Endothelial cell of umbilical vein (primary cell): Measurements from ENCODE around the gene SPSB1. TPM values are rescaled to one million over a fixed set of nuclear protein-coding genes. Genes with fewer than 3 reads are reported as not detected.

Experiments used
- BruUV-seq: library from RNA; stranded (reverse); fragments of 400-500 nt; replicated peaks from 2 replicates; lab custom pipeline; 2021; lab: Mats Ljungman, UMichigan
- CTCF ChIA-PET: fragments of 300-600, 350-600 bp; sonication (Branson Sonifier 250); formaldehyde crosslinking; loops from one replicate; lab custom pipeline; 2021; ENCODE audit warnings: antibody characterized with exemption, inconsistent platforms; lab: Charles Lee
- POLR2A ChIA-PET: fragments of 300-600, 350-600 bp; sonication (Branson Sonifier 250); formaldehyde crosslinking; loops from one replicate; lab custom pipeline; 2021; ENCODE audit warnings: antibody characterized with exemption, inconsistent platforms; lab: Charles Lee
- DNase-seq: peaks from one replicate; pipeline ENCODE4 v3.0.0-alpha.2; 2011; ENCODE audit warnings: low read depth, low spot score
- FAIRE-seq: peaks from 2 replicates; lab custom pipeline; 2011; peaks lifted over from hg19 to GRCh38; lab: Jason Lieb, UNC
- H2AFZ ChIP-seq: 2 replicates; pipeline ENCODE4 v1.6.0; 2012; ENCODE audit warnings: low read depth, low read length, control low read depth, inconsistent platforms
- H3K27ac ChIP-seq: 2 replicates; pipeline ENCODE4 v1.5.1; 2011; ENCODE audit warnings: low read depth, mild to moderate bottlenecking, control low read depth, low read length, moderate library complexity; ENCODE audit not compliant: insufficient read depth
- H3K27me3 ChIP-seq, 2 experiments: 2 replicates each; pipeline versions ENCODE4 v1.6.0 to v1.6.1; 2011; ENCODE audit warnings: low read length in 2 of 2, mixed read lengths in 1 of 2; ENCODE audit not compliant: control insufficient read depth in 2 of 2, insufficient read depth in 2 of 2
- H3K36me3 ChIP-seq, 2 experiments: 2 replicates in 1 of 2; 3 replicates in 1 of 2; pipeline ENCODE4 v1.5.1; 2011; ENCODE audit warnings: low read length in 2 of 2, mild to moderate bottlenecking in 1 of 2, moderate library complexity in 1 of 2; ENCODE audit not compliant: control insufficient read depth in 2 of 2, insufficient read depth in 2 of 2; ENCODE audit errors: extremely low read depth in 1 of 2
- H3K4me1 ChIP-seq: 3 replicates; pipeline ENCODE4 v1.5.1; 2011; ENCODE audit warnings: mild to moderate bottlenecking, low read length; ENCODE audit not compliant: control insufficient read depth, insufficient read depth; ENCODE audit errors: extremely low read depth
- H3K4me2 ChIP-seq: 2 replicates; pipeline ENCODE4 v1.6.1; 2011; ENCODE audit warnings: low read length, control low read depth, mixed read lengths; ENCODE audit not compliant: insufficient read depth
- H3K4me3 ChIP-seq, 3 experiments: fragments of 200-600 bp in 1 of 3; sonication (generic), shearing (Covaris generic) in 1 of 3; replicated peaks in 1 of 3; 2 replicates each; pipeline ENCODE4 v1.5.1; 2011 to 2016; ENCODE audit warnings: control low read depth in 3 of 3, low read length in 3 of 3, mild to moderate bottlenecking in 2 of 3, inconsistent platforms in 1 of 3, low read depth in 1 of 3, moderate library complexity in 1 of 3; ENCODE audit not compliant: insufficient read depth in 1 of 3
- H3K79me2 ChIP-seq: 2 replicates; pipeline ENCODE4 v1.6.0; 2012; ENCODE audit warnings: low read length, inconsistent platforms; ENCODE audit not compliant: control insufficient read depth, insufficient read depth
- H3K9ac ChIP-seq: replicated peaks from 2 replicates; pipeline ENCODE3; 2011; ENCODE audit warnings: low read length, control low read depth; ENCODE audit not compliant: insufficient read depth; ENCODE audit errors: extremely low read depth
- H3K9me1 ChIP-seq: replicated peaks from 3 replicates; pipeline ENCODE4 v1.6.0; 2011; ENCODE audit warnings: mild to moderate bottlenecking, low read length; ENCODE audit not compliant: control insufficient read depth, insufficient read depth; ENCODE audit errors: extremely low read depth
- H3K9me3 ChIP-seq: replicated peaks from 2 replicates; pipeline ENCODE4 v1.5.1; 2012; ENCODE audit warnings: low read length, inconsistent platforms; ENCODE audit not compliant: control insufficient read depth, insufficient read depth
- H4K20me1 ChIP-seq: replicated peaks from 2 replicates; pipeline ENCODE3; 2011; ENCODE audit warnings: mild to moderate bottlenecking, low read length; ENCODE audit not compliant: control insufficient read depth, insufficient read depth; ENCODE audit errors: extremely low read depth
- CTCF ChIP-seq, 2 donors: IDR thresholded peaks; 1 replicate in 1 of 2; 2 replicates in 1 of 2; pipeline ENCODE4 v1.5.1; 2011; ENCODE audit warnings: low read length in 2 of 2, mild to moderate bottlenecking in 2 of 2, moderate library complexity in 2 of 2, control low read depth in 1 of 2, inconsistent platforms in 1 of 2, low read depth in 1 of 2; ENCODE audit not compliant: insufficient read depth in 1 of 2; ENCODE audit errors: extremely low read depth in 1 of 2
- EZH2 ChIP-seq: IDR thresholded peaks from 2 replicates; pipeline ENCODE4 v1.6.1; 2012; ENCODE audit warnings: borderline replicate concordance, low read depth, mild to moderate bottlenecking, moderate library complexity, low read length, inconsistent platforms; ENCODE audit not compliant: severe bottlenecking
- FOS ChIP-seq: IDR thresholded peaks from 2 replicates; pipeline ENCODE4 v1.6.1; 2011; ENCODE audit warnings: mild to moderate bottlenecking, low read length, moderate library complexity, borderline replicate concordance; ENCODE audit not compliant: insufficient read depth
- GATA2 ChIP-seq: IDR thresholded peaks from 2 replicates; pipeline ENCODE4 v1.7.0; 2011; ENCODE audit warnings: low read depth, mild to moderate bottlenecking, moderate library complexity, mixed read lengths, low read length; ENCODE audit not compliant: insufficient read length, insufficient read depth
- JUN ChIP-seq: IDR thresholded peaks from 2 replicates; pipeline ENCODE4 v1.6.1; 2011; ENCODE audit warnings: borderline replicate concordance, low read depth; ENCODE audit not compliant: insufficient read length, insufficient read depth
- MAX ChIP-seq: IDR thresholded peaks from 2 replicates; pipeline ENCODE4 v1.6.1; 2011; ENCODE audit not compliant: insufficient read depth, insufficient read length
- MYC ChIP-seq: IDR thresholded peaks from one replicate; pipeline ENCODE4 v1.6.1; 2011; ENCODE audit warnings: mild to moderate bottlenecking, low read depth, low read length
- POLR2A ChIP-seq: IDR thresholded peaks from 2 replicates; pipeline ENCODE4 v1.6.1; 2012; ENCODE audit warnings: low read depth, mild to moderate bottlenecking, control low read depth, low read length
- POLR2AphosphoS5 ChIP-seq: IDR thresholded peaks from 2 replicates; pipeline ENCODE4 v1.6.1; 2012; ENCODE audit warnings: low read depth, mild to moderate bottlenecking, control low read depth, low read length, moderate library complexity; ENCODE audit not compliant: insufficient read depth
- dilution Hi-C: fragments of 300-500 bp; cut with MboI; formaldehyde crosslinking; loops from one replicate; pipeline ENCODE4 v1.15.0; 2019; ENCODE audit warnings: low sequenced_read_pairs; ENCODE audit not compliant: extremely low pct_ligation_motif_present
- intact Hi-C: fragments of 100-400 bp; cut with micrococcal nuclease; formaldehyde crosslinking; loops from one replicate; pipeline ENCODE4 v1.10.0; 2022
- polyA plus RNA-seq, 4 experiments: library from polyadenylated mRNA; depleted of rRNA in 3 of 4; stranded (reverse) in 3 of 4; unstranded in 1 of 4; fragments of >200 nt; gene quantifications; 2 replicates each; pipeline versions ENCODE4 v1.2.1 to v1.2.3, GENCODE V29; 2011 to 2012; ENCODE audit warnings: missing spikeins in 1 of 4
- total RNA-seq: library from RNA; stranded (reverse); gene quantifications from 2 replicates; pipeline ENCODE4 v1.2.3, GENCODE V29; 2021

The SPSB1 gene
- total and polyA plus RNA-seq, 2 donors (not counting 3 experiments of a cell fraction or from before 2014, with no cell fraction given), result 41.9 to 61.2 TPM

GRCh38 chr1:9384128-9384527, 91.4 kb downstream of the SPSB1 start:
- POLR2A ChIA-PET, result interaction anchor here (1.4 kb wide), 1 partner anchor 14 kb away, joined by 6 read pairs; no protein-coding TSS in a partner anchor
- Histone ChIP-seq H3K9me1 (no peaks in the 10 kb centered on the region), H3K9me3 (no peaks in the 10 kb centered on the region), H3K4me3 (no peak overlapping the region), H4K20me1 (no peaks in the 10 kb centered on the region), H3K79me2 (no peaks in the 10 kb centered on the region), H3K27me3 (no peaks in the 10 kb centered on the region), H2AFZ (no peak overlapping the region), H3K27ac (no peak overlapping the region), H3K4me1 (peaks cover 8% of the 10 kb centered on the region), H3K4me2 (no peak overlapping the region), H3K36me3 (no peaks in the 10 kb centered on the region), H3K9ac (no peak overlapping the region)
- intact Hi-C loops (no loop called here), dilution Hi-C loops (no loop called here)
- BruUV-seq, result no TSS peak
- no peak for FAIRE-seq
- DNase-seq, result no peak
- TF ChIP-seq FOS (no peak), JUN (no peak), MAX (no peak), CTCF (IDR thresholded peaks at IDR 0.05; ENCODE audit: extremely low read depth in 1 of 2, insufficient read depth in 1 of 2, low read depth in 1 of 2, low read length in 2 of 2) (no peak), EZH2 (no peak), GATA2 (no peak), POLR2A (no peak), MYC (no peak), POLR2AphosphoS5 (no peak)
- CTCF ChIA-PET, result interaction anchor here (2.1 to 4.2 kb wide), 2 partner anchors 15 to 71 kb away, joined by 9 to 19 read pairs; no protein-coding TSS in a partner anchor
